ENCODE data around the gene SHC1.

The SHC1 gene

GRCh38 chr1:154936555-154937084, 33.9 kb downstream of the SHC1 start, which contains the start of gene PMVK:
PMVK (minus strand) TSS chr1:154936719; CDS start chr1:154936685, 34 bp downstream.
- H3K9me3 ChIP-seq (ENCODE audit: insufficient read depth, low read length), result no peaks in the 10 kb centered on the region
- peak within 1 kb of the TSS; percentile 89 for H3K9ac ChIP-seq (ENCODE audit: insufficient read length, low read depth)
- peak within 1 kb of the TSS; percentile 70 for H3K4me3 ChIP-seq (ENCODE audit: insufficient read length, low read depth)
- TF ChIP-seq ZNF274 (IDR thresholded peaks at IDR 0.05; ENCODE audit: low read depth, low read length), result no peak
- no peak for TF ChIP-seq SUZ12 (IDR thresholded peaks at IDR 0.05; ENCODE audit: extremely low read depth, insufficient read depth, insufficient read length)
- H3K27me3 ChIP-seq (ENCODE audit: insufficient read depth, insufficient read length), result no peaks in the 10 kb centered on the region
- DNase-seq (ENCODE audit: low read depth, low spot score), result peak; percentile 98
- H3K36me3 ChIP-seq (ENCODE audit: insufficient read depth, insufficient read length, low read length), result peaks cover 5% of the 10 kb centered on the region
- H3K4me1 ChIP-seq (ENCODE audit: insufficient read depth, insufficient read length), result peaks cover 13% of the 10 kb centered on the region

GRCh38 chr1:154935749-154936554, 34.6 kb downstream of the SHC1 start:
- no peak for TF ChIP-seq SUZ12 (IDR thresholded peaks at IDR 0.05; ENCODE audit: extremely low read depth, insufficient read depth, insufficient read length)
- no peak for TF ChIP-seq YY1 (IDR thresholded peaks at IDR 0.05; ENCODE audit: insufficient read depth, insufficient read length)
- TF ChIP-seq ZNF274 (IDR thresholded peaks at IDR 0.05; ENCODE audit: low read depth, low read length), result no peak
- Histone ChIP-seq H3K36me3 (ENCODE audit: insufficient read depth, insufficient read length, low read length) (peaks cover 5% of the 10 kb centered on the region), H3K4me3 (ENCODE audit: insufficient read length, low read depth) (peak overlapping the region; percentile 70), H3K9ac (ENCODE audit: insufficient read length, low read depth) (peak overlapping the region; percentile 89), H3K9me3 (ENCODE audit: insufficient read depth, low read length) (no peaks in the 10 kb centered on the region), H3K27me3 (ENCODE audit: insufficient read depth, insufficient read length) (no peaks in the 10 kb centered on the region), H3K4me1 (ENCODE audit: insufficient read depth, insufficient read length) (peaks cover 7% of the 10 kb centered on the region)
- no peak for DNase-seq (ENCODE audit: low read depth, low spot score)

- peaks cover 5% of the 10 kb centered on the region for H3K36me3 ChIP-seq (ENCODE audit: insufficient read depth, insufficient read length, low read length)
- H3K27me3 ChIP-seq (ENCODE audit: insufficient read depth, insufficient read length), result no peaks in the 10 kb centered on the region
- H3K4me1 ChIP-seq (ENCODE audit: insufficient read depth, insufficient read length), result no peaks in the 10 kb centered on the region
- no peak overlapping the region for H3K9ac ChIP-seq (ENCODE audit: insufficient read length, low read depth)
- no peak overlapping the region for H3K4me3 ChIP-seq (ENCODE audit: insufficient read length, low read depth)
- no peak for TF ChIP-seq ZNF274 (IDR thresholded peaks at IDR 0.05; ENCODE audit: low read depth, low read length)
- TF ChIP-seq YY1 (IDR thresholded peaks at IDR 0.05; ENCODE audit: insufficient read depth, insufficient read length), result no peak
- TF ChIP-seq SUZ12 (IDR thresholded peaks at IDR 0.05; ENCODE audit: extremely low read depth, insufficient read depth, insufficient read length), result no peak
- no peaks in the 10 kb centered on the region for H3K9me3 ChIP-seq (ENCODE audit: insufficient read depth, low read length)
- DNase-seq (ENCODE audit: low read depth, low spot score), result no peak
Observed at GRCh38 chr1:154934358-154934948, 36.1 kb downstream of the SHC1 start.

- H3K36me3 ChIP-seq (ENCODE audit: insufficient read depth, insufficient read length, low read length), result peaks cover 17% of the 10 kb centered on the region
- no peak for TF ChIP-seq ZNF274 (IDR thresholded peaks at IDR 0.05; ENCODE audit: low read depth, low read length)
- H3K9me3 ChIP-seq (ENCODE audit: insufficient read depth, low read length), result no peaks in the 10 kb centered on the region
- H3K4me1 ChIP-seq (ENCODE audit: insufficient read depth, insufficient read length), result no peaks in the 10 kb centered on the region
- no peak overlapping the region for H3K9ac ChIP-seq (ENCODE audit: insufficient read length, low read depth)
- DNase-seq (ENCODE audit: low read depth, low spot score), result no peak
- no peaks in the 10 kb centered on the region for H3K27me3 ChIP-seq (ENCODE audit: insufficient read depth, insufficient read length)
- H3K4me3 ChIP-seq (ENCODE audit: insufficient read length, low read depth), result no peak overlapping the region
Observed at GRCh38 chr1:154931940-154932487, 38.5 kb downstream of the SHC1 start.

- TF ChIP-seq YY1 (IDR thresholded peaks at IDR 0.05; ENCODE audit: insufficient read depth, insufficient read length) (no peak), SUZ12 (IDR thresholded peaks at IDR 0.05; ENCODE audit: extremely low read depth, insufficient read depth, insufficient read length) (no peak), ZNF274 (IDR thresholded peaks at IDR 0.05; ENCODE audit: low read depth, low read length) (no peak)
- no peaks in the 10 kb centered on the region for H3K4me1 ChIP-seq (ENCODE audit: insufficient read depth, insufficient read length)
- no peak overlapping the region for H3K9ac ChIP-seq (ENCODE audit: insufficient read length, low read depth)
- no peak for DNase-seq (ENCODE audit: low read depth, low spot score)
- H3K9me3 ChIP-seq (ENCODE audit: insufficient read depth, low read length), result no peaks in the 10 kb centered on the region
- no peak overlapping the region for H3K4me3 ChIP-seq (ENCODE audit: insufficient read length, low read depth)
- H3K36me3 ChIP-seq (ENCODE audit: insufficient read depth, insufficient read length, low read length), result peaks cover 54% of the 10 kb centered on the region
- no peaks in the 10 kb centered on the region for H3K27me3 ChIP-seq (ENCODE audit: insufficient read depth, insufficient read length)
Observed at GRCh38 chr1:154926201-154926600, 44.3 kb downstream of the SHC1 start.

GRCh38 chr1:154925335-154926170, 45.0 kb downstream of the SHC1 start:
- TF ChIP-seq SUZ12 (IDR thresholded peaks at IDR 0.05; ENCODE audit: extremely low read depth, insufficient read depth, insufficient read length) (no peak), ZNF274 (IDR thresholded peaks at IDR 0.05; ENCODE audit: low read depth, low read length) (no peak), YY1 (IDR thresholded peaks at IDR 0.05; ENCODE audit: insufficient read depth, insufficient read length) (no peak)

More at GRCh38 chr1:154925335-154926170, 45.0 kb downstream of the SHC1 start:
- H3K4me3 ChIP-seq (ENCODE audit: insufficient read length, low read depth), result no peak overlapping the region
- H3K9ac ChIP-seq (ENCODE audit: insufficient read length, low read depth), result no peak overlapping the region
- H3K4me1 ChIP-seq (ENCODE audit: insufficient read depth, insufficient read length), result no peaks in the 10 kb centered on the region
- H3K36me3 ChIP-seq (ENCODE audit: insufficient read depth, insufficient read length, low read length), result peaks cover 54% of the 10 kb centered on the region
- no peaks in the 10 kb centered on the region for H3K9me3 ChIP-seq (ENCODE audit: insufficient read depth, low read length)
- no peaks in the 10 kb centered on the region for H3K27me3 ChIP-seq (ENCODE audit: insufficient read depth, insufficient read length)
- no peak for DNase-seq (ENCODE audit: low read depth, low spot score)
